IMR-90 (cell line): ENCODE data around the gene DGKQ. TPM values are rescaled to one million over a fixed set of nuclear protein-coding genes. Genes with fewer than 3 reads are reported as not detected.

Experiments used
- ATAC-seq: fragments of 200-7000 bp; cut with Tn5 transposase; 2 replicates; pipeline ENCODE4 v1.9.1; 2020; ENCODE audit warnings: low read depth, mild to moderate bottlenecking, moderate library complexity
- BruUV-seq: library from RNA; stranded (reverse); fragments of 400-500 nt; replicated peaks from 2 replicates; lab custom pipeline; 2021; lab: Mats Ljungman, UMichigan
- CTCF ChIA-PET: fragments of 300-600 bp; formaldehyde crosslinking; extraction: SDS; loops from one replicate; lab custom pipeline; 2021; ENCODE audit warnings: antibody characterized with exemption; lab: Yijun Ruan, JAX
- POLR2A ChIA-PET: fragments of 300-600 bp; sonication (Branson Sonifier 250); formaldehyde crosslinking; loops from one replicate; lab custom pipeline; 2022; ENCODE audit warnings: antibody characterized with exemption; ENCODE audit not compliant: unreplicated experiment; lab: Charles Lee
- DNase-seq: peaks from one replicate; pipeline ENCODE4 v3.0.0; 2013
- H2AFZ ChIP-seq: replicated peaks from 2 replicates; pipeline ENCODE3; 2013; ENCODE audit warnings: low read length, mild to moderate bottlenecking; ENCODE audit not compliant: poor library complexity
- H2AK5ac ChIP-seq: 2 replicates; pipeline ENCODE4 v1.6.1; 2013; ENCODE audit warnings: low read depth, low read length, inconsistent platforms
- H2AK9ac ChIP-seq: replicated peaks from 2 replicates; pipeline ENCODE3; 2013; ENCODE audit warnings: mild to moderate bottlenecking, low read depth, low read length, moderate library complexity; ENCODE audit not compliant: poor library complexity
- H2BK120ac ChIP-seq: 2 replicates; pipeline ENCODE4 v1.6.1; 2013; ENCODE audit warnings: low read depth, low read length, inconsistent platforms
- H2BK15ac ChIP-seq: 3 replicates; pipeline ENCODE4 v1.6.1; 2013; ENCODE audit warnings: low read depth, low read length, inconsistent platforms
- H2BK20ac ChIP-seq: 2 replicates; pipeline ENCODE4 v1.6.1; 2013; ENCODE audit warnings: low read depth, mild to moderate bottlenecking, inconsistent platforms, low read length, moderate library complexity
- H2BK5ac ChIP-seq: 2 replicates; pipeline ENCODE4 v1.6.1; 2013; ENCODE audit warnings: mild to moderate bottlenecking, low read depth, low read length, inconsistent platforms; ENCODE audit not compliant: poor library complexity, severe bottlenecking
- H3K14ac ChIP-seq: replicated peaks from 2 replicates; pipeline ENCODE4 v1.6.1; 2013; ENCODE audit warnings: low read depth, low read length, inconsistent platforms
- H3K18ac ChIP-seq: 2 replicates; pipeline ENCODE4 v1.6.1; 2013; ENCODE audit warnings: low read depth, low read length, control low read depth
- H3K23ac ChIP-seq: 2 replicates; pipeline ENCODE4 v1.6.1; 2013; ENCODE audit warnings: low read depth, low read length, inconsistent platforms
- H3K27ac ChIP-seq: 2 replicates; pipeline ENCODE4 v1.5.1; 2013; ENCODE audit warnings: mild to moderate bottlenecking, control low read depth, low read length; ENCODE audit not compliant: insufficient read depth
- H3K27me3 ChIP-seq: 2 replicates; pipeline ENCODE4 v1.6.1; 2013; ENCODE audit warnings: low read length; ENCODE audit not compliant: control insufficient read depth, insufficient read depth
- H3K36me3 ChIP-seq: 2 replicates; pipeline ENCODE4 v1.6.1; 2013; ENCODE audit warnings: low read length, mixed read lengths; ENCODE audit not compliant: control insufficient read depth, insufficient read depth
- H3K4ac ChIP-seq: 2 replicates; pipeline ENCODE4 v1.6.1; 2013; ENCODE audit warnings: low read depth, low read length, inconsistent platforms
- H3K4me1 ChIP-seq: 2 replicates; pipeline ENCODE4 v1.6.1; 2013; ENCODE audit warnings: low read length, mixed read lengths; ENCODE audit not compliant: control insufficient read depth, insufficient read depth
- H3K4me2 ChIP-seq: 2 replicates; pipeline ENCODE4 v1.6.1; 2013; ENCODE audit warnings: low read depth, mild to moderate bottlenecking, control low read depth, low read length, moderate library complexity
- H3K4me3 ChIP-seq: 2 replicates; pipeline ENCODE4 v1.5.1; 2013; ENCODE audit warnings: low read depth, mild to moderate bottlenecking, control low read depth, low read length, moderate library complexity; ENCODE audit not compliant: insufficient read depth
- H3K56ac ChIP-seq: 2 replicates; pipeline ENCODE4 v1.6.1; 2013; ENCODE audit warnings: low read length, inconsistent platforms; ENCODE audit not compliant: insufficient read depth; ENCODE audit errors: extremely low read depth
- H3K79me1 ChIP-seq, 2 experiments: 2 replicates each; pipeline ENCODE4 v1.6.1; 2013; ENCODE audit warnings: low read length in 2 of 2, inconsistent platforms in 1 of 2, low read depth in 1 of 2
- H3K9ac ChIP-seq: 2 replicates; pipeline ENCODE4 v1.6.1; 2013; ENCODE audit warnings: low read depth, low read length, control low read depth
- H3K9me1 ChIP-seq: 2 replicates; pipeline ENCODE4 v1.6.1; 2013; ENCODE audit warnings: low read length, inconsistent platforms; ENCODE audit not compliant: insufficient read depth
- H3K9me3 ChIP-seq: 2 replicates; pipeline ENCODE4 v1.6.1; 2013; ENCODE audit warnings: low read length; ENCODE audit not compliant: control insufficient read depth, insufficient read depth
- H4K20me1 ChIP-seq: 2 replicates; pipeline ENCODE4 v1.6.1; 2013; ENCODE audit warnings: low read length, inconsistent platforms; ENCODE audit not compliant: insufficient read depth
- H4K5ac ChIP-seq: 2 replicates; pipeline ENCODE4 v1.6.1; 2013; ENCODE audit warnings: mild to moderate bottlenecking, low read depth, low read length, control low read depth
- H4K8ac ChIP-seq, 2 experiments: 2 replicates each; pipeline ENCODE4 v1.6.1; 2013; ENCODE audit warnings: low read depth in 2 of 2, low read length in 2 of 2, control low read depth in 1 of 2, inconsistent platforms in 1 of 2
- H4K91ac ChIP-seq: 2 replicates; pipeline ENCODE4 v1.6.1; 2013; ENCODE audit warnings: low read depth, low read length, inconsistent platforms; ENCODE audit not compliant: insufficient read depth
- BHLHE40 ChIP-seq: fragments of 150-350 bp; IDR thresholded peaks from 2 replicates; pipeline ENCODE4 v1.6.1; 2016; ENCODE audit warnings: mild to moderate bottlenecking, low read depth, low read length
- CEBPB ChIP-seq: IDR thresholded peaks from 2 replicates; pipeline ENCODE4 v1.6.1; 2012; ENCODE audit warnings: low read depth, low read length, improper control_type of control experiment
- CHD1 ChIP-seq: IDR thresholded peaks from 2 replicates; pipeline ENCODE4 v1.6.1; 2012; ENCODE audit warnings: low read depth, low read length, improper control_type of control experiment
- ELK1 ChIP-seq: fragments of 150-350 bp; IDR thresholded peaks from 2 replicates; pipeline ENCODE4 v1.6.1; 2016; ENCODE audit warnings: low read depth, mild to moderate bottlenecking, low read length, moderate library complexity, borderline replicate concordance
- FOS ChIP-seq: fragments of 150-350 bp; IDR thresholded peaks from 2 replicates; pipeline ENCODE4 v1.6.1; 2016; ENCODE audit warnings: low read depth, low read length
- MAZ ChIP-seq: IDR thresholded peaks from 2 replicates; pipeline ENCODE4 v1.6.1; 2012; ENCODE audit warnings: low read depth, mild to moderate bottlenecking, low read length, improper control_type of control experiment, moderate library complexity, borderline replicate concordance
- MXI1 ChIP-seq: IDR thresholded peaks from 2 replicates; pipeline ENCODE4 v1.6.1; 2012; ENCODE audit warnings: low read depth, mild to moderate bottlenecking, low read length, moderate library complexity, borderline replicate concordance
- NFE2L2 ChIP-seq: fragments of 150-350 bp; IDR thresholded peaks from 2 replicates; pipeline ENCODE4 v1.6.1; 2016; ENCODE audit warnings: low read depth, mild to moderate bottlenecking, low read length
- RAD21 ChIP-seq: IDR thresholded peaks from 2 replicates; pipeline ENCODE4 v1.6.1; 2012; ENCODE audit warnings: low read length, improper control_type of control experiment
- RFX5 ChIP-seq: IDR thresholded peaks from 2 replicates; pipeline ENCODE4 v1.8.0; 2012; ENCODE audit warnings: low read depth, mild to moderate bottlenecking, low read length, moderate library complexity
- SMC3 ChIP-seq: fragments of 150-350 bp; IDR thresholded peaks from 2 replicates; pipeline ENCODE4 v1.6.1; 2016; ENCODE audit warnings: low read depth, mild to moderate bottlenecking, antibody characterized with exemption, low read length, moderate library complexity
- USF2 ChIP-seq: fragments of 150-350 bp; IDR thresholded peaks from 2 replicates; pipeline ENCODE4 v1.6.1; 2017; ENCODE audit warnings: mild to moderate bottlenecking, antibody characterized with exemption, low read length, low read depth
- WGBS, 2 experiments: methylation state at CpG; one replicate each; pipeline versions ENCODE4 v1.1.5 to v1.1.7; 2013; ENCODE audit warnings: missing lambda C conversion rate in 2 of 2; ENCODE audit not compliant: insufficient read length in 1 of 2; ENCODE audit errors: extremely low coverage in 2 of 2; 5-methylcytosine and 5-hydroxymethylcytosine counted together
- dilution Hi-C: fragments of 300-500 bp; cut with HindIII; formaldehyde crosslinking; loops from one replicate; pipeline ENCODE4 v1.14.3; 2018; ENCODE audit warnings: low sequenced_read_pairs; ENCODE audit not compliant: unreplicated experiment
- in situ Hi-C: fragments of 300-500 bp; cut with MboI; formaldehyde crosslinking; loops from 3 replicates; pipeline ENCODE4 v1.14.3; 2019; ENCODE audit warnings: low sequenced_read_pairs, inconsistent platforms, mixed read lengths
- intact Hi-C: fragments of 100-400 bp; cut with micrococcal nuclease; formaldehyde crosslinking; loops from 2 replicates; pipeline ENCODE4 v1.10.0; 2022
- polyA plus RNA-seq, 3 experiments: library from polyadenylated mRNA; depleted of rRNA; stranded (reverse); fragments of >200 nt; gene quantifications; 2 replicates each; pipeline ENCODE4 v1.2.3, GENCODE V29; 2012; ENCODE audit warnings: low replicate concordance in 1 of 3
- total RNA-seq: library from RNA; depleted of rRNA; stranded (reverse); fragments of >200 nt; gene quantifications from 2 replicates; pipeline ENCODE4 v1.2.3, GENCODE V29; 2012
- TF ChIP-seq, protein P1 (sequence below): conservative IDR thresholded peaks from 2 replicates; pipeline ENCODE4 v1.5.1; 2012; ENCODE audit warnings: mild to moderate bottlenecking, low read depth, low read length, improper control_type of control experiment

The DGKQ gene
- total and polyA plus RNA-seq, 2 of the 4 experiments (the other 2 are of a cell fraction): 4.3 to 15.6 TPM

GRCh38 chr4:958696-959337 lies 14.6 kb downstream of the DGKQ start:
- no peak overlapping the region for H2AFZ ChIP-seq

More at GRCh38 chr4:958696-959337, 14.6 kb downstream of the DGKQ start:
- H4K5ac ChIP-seq: no peak overlapping the region
- H3K9ac ChIP-seq: no peak overlapping the region
- no peak overlapping the region for H3K56ac ChIP-seq
- DNase-seq (no peak), ATAC-seq (no peak)
- WGBS, 2 experiments: 82% methylated on average over 6 of the region's 17 CpGs; no CpG with 5 or more reads in 1 of the 2 experiments
- H3K4me1 ChIP-seq: no peaks in the 10 kb centered on the region
- H4K91ac ChIP-seq: no peak overlapping the region
- H3K79me1 ChIP-seq: no peaks in the 10 kb centered on the region
- H3K18ac ChIP-seq: no peak overlapping the region
- dilution Hi-C loops (no loop called here), intact Hi-C loops (no loop called here), in situ Hi-C loops (no loop called here)
- 0 out of 2 replicates have a peak, but pooled peaks cover 2% of the 10 kb centered on the region for H3K9me1 ChIP-seq
- H3K14ac ChIP-seq: no peak overlapping the region
- ChIA-PET CTCF (no interaction called here), POLR2A (no interaction called here)
- no peak overlapping the region for H2BK15ac ChIP-seq
- no peaks in the 10 kb centered on the region for H3K9me3 ChIP-seq
- no TSS peak for BruUV-seq
- H3K4ac ChIP-seq: no peak overlapping the region
- H2BK5ac ChIP-seq: no peak overlapping the region
- H4K20me1 ChIP-seq: no peaks in the 10 kb centered on the region; the same call in 1 of the 2 replicates
- no peak overlapping the region for H3K4me2 ChIP-seq
- no peaks in the 10 kb centered on the region for H3K27me3 ChIP-seq
- no peak overlapping the region for H3K27ac ChIP-seq
- peaks cover 42% of the 10 kb centered on the region for H3K36me3 ChIP-seq
- H2BK120ac ChIP-seq: no peak overlapping the region
- H3K4me3 ChIP-seq: no peak overlapping the region
- H4K8ac ChIP-seq: no peak overlapping the region
- no peak overlapping the region for H2AK5ac ChIP-seq
- no peak overlapping the region for H2AK9ac ChIP-seq
- TF ChIP-seq CEBPB (no peak), USF2 (no peak), FOS (no peak), SMC3 (no peak), CHD1 (no peak), RAD21 (no peak), ELK1 (no peak), MXI1 (no peak), RFX5 (no peak), NFE2L2 (no peak), MAZ (no peak), BHLHE40 (no peak)
- TF ChIP-seq, protein P1, sequence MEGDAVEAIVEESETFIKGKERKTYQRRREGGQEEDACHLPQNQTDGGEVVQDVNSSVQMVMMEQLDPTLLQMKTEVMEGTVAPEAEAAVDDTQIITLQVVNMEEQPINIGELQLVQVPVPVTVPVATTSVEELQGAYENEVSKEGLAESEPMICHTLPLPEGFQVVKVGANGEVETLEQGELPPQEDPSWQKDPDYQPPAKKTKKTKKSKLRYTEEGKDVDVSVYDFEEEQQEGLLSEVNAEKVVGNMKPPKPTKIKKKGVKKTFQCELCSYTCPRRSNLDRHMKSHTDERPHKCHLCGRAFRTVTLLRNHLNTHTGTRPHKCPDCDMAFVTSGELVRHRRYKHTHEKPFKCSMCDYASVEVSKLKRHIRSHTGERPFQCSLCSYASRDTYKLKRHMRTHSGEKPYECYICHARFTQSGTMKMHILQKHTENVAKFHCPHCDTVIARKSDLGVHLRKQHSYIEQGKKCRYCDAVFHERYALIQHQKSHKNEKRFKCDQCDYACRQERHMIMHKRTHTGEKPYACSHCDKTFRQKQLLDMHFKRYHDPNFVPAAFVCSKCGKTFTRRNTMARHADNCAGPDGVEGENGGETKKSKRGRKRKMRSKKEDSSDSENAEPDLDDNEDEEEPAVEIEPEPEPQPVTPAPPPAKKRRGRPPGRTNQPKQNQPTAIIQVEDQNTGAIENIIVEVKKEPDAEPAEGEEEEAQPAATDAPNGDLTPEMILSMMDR: no peak
- H2BK20ac ChIP-seq: no peak overlapping the region
- no peak overlapping the region for H3K23ac ChIP-seq
